CD4-positive, alpha-beta T cell (primary cell): ENCODE results near the gene LAMP2. TPM values are rescaled to one million over a fixed set of nuclear protein-coding genes. Genes with fewer than 3 reads are reported as not detected.

Experiments
- ATAC-seq: fragments of 200-7000 bp; cut with Tn5 transposase; one replicate; pipeline ENCODE4 v1.10.0; 2022; ENCODE audit warnings: mild to moderate bottlenecking; ENCODE audit not compliant: poor library complexity
- CTCF ChIA-PET: fragments of 350-600 bp; sonication (Branson Sonifier 250); formaldehyde crosslinking; loops from one replicate; lab custom pipeline; 2021; ENCODE audit warnings: antibody characterized with exemption, inconsistent platforms; lab: Charles Lee
- POLR2A ChIA-PET: fragments of 350-600 bp; sonication (Branson Sonifier 250); formaldehyde crosslinking; loops from one replicate; lab custom pipeline; 2021; ENCODE audit warnings: antibody characterized with exemption, inconsistent platforms; lab: Charles Lee
- DNase-seq, 14 experiments: peaks; one replicate each; pipeline ENCODE4 v3.0.0-alpha.2; 2013 to 2020; ENCODE audit warnings: mixed read lengths in 2 of 14
- H3K27ac ChIP-seq, 2 donors: one replicate each; pipeline versions ENCODE4 v1.5.1 to v1.7.0; 2013; ENCODE audit warnings: low read length in 2 of 2, low read depth in 1 of 2, mild to moderate bottlenecking in 1 of 2
- H3K27me3 ChIP-seq, 2 experiments: 1 replicate in 1 of 2; 2 replicates in 1 of 2; pipeline versions ENCODE4 v1.6.1 to v1.7.0; 2013; ENCODE audit warnings: low read length in 2 of 2, control low read depth in 1 of 2, mild to moderate bottlenecking in 1 of 2, moderate library complexity in 1 of 2; ENCODE audit not compliant: insufficient read depth in 2 of 2, control insufficient read depth in 1 of 2
- H3K36me3 ChIP-seq: one replicate; pipeline ENCODE4 v1.6.1; 2013; ENCODE audit warnings: low read length, control low read depth; ENCODE audit not compliant: insufficient read depth
- H3K4me1 ChIP-seq: one replicate; pipeline ENCODE4 v1.6.1; 2013; ENCODE audit warnings: low read length, control low read depth; ENCODE audit not compliant: insufficient read depth
- H3K4me3 ChIP-seq: one replicate; pipeline ENCODE4 v1.5.1; 2013; ENCODE audit warnings: mild to moderate bottlenecking, low read length, moderate library complexity
- H3K9me3 ChIP-seq, 2 experiments: 1 replicate in 1 of 2; 2 replicates in 1 of 2; pipeline versions ENCODE4 v1.6.1 to v1.7.0; 2013; ENCODE audit warnings: low read length in 2 of 2, mild to moderate bottlenecking in 2 of 2, control low read depth in 1 of 2, moderate library complexity in 1 of 2; ENCODE audit not compliant: control insufficient read depth in 1 of 2, insufficient read depth in 1 of 2
- H3K27ac Mint-ChIP-seq: one replicate; pipeline ENCODE4 v1.8.0; 2020; ENCODE audit warnings: mixed read lengths
- H3K27me3 Mint-ChIP-seq: one replicate; pipeline ENCODE4 v1.8.0; 2021; ENCODE audit warnings: mixed read lengths
- H3K36me3 Mint-ChIP-seq: one replicate; pipeline ENCODE4 v1.8.0; 2021; ENCODE audit warnings: low read depth, mixed read lengths
- H3K4me1 Mint-ChIP-seq: one replicate; pipeline ENCODE4 v1.8.0; 2021; ENCODE audit warnings: low read depth, mixed read lengths
- H3K4me3 Mint-ChIP-seq: one replicate; pipeline ENCODE4 v1.8.0; 2020; ENCODE audit warnings: mild to moderate bottlenecking, mixed read lengths
- H3K9me3 Mint-ChIP-seq: one replicate; pipeline ENCODE4 v1.8.0; 2020; ENCODE audit warnings: mixed read lengths
- intact Hi-C, 2 experiments: fragments of 100-400 bp; cut with DNase I in 1 of 2; cut with micrococcal nuclease in 1 of 2; formaldehyde crosslinking; loops; one replicate each; pipeline versions ENCODE4 v1.15.1 to v1.9.0; 2023 to 2025; cut with DNase I, micrococcal nuclease
- total RNA-seq, 174 experiments: library from RNA in 2 of 174; stranded (reverse) in 2 of 174; gene quantifications; one replicate each; pipeline ENCODE4 v1.2.3 and lab custom pipeline; 2021 to 2026
- TF ChIP-seq, protein P1 (sequence below): fragments of 200-600 bp; IDR thresholded peaks from one replicate; pipeline ENCODE4 v1.8.0; 2022; ENCODE audit warnings: antibody characterized with exemption, mild to moderate bottlenecking

Gene LAMP2
- total RNA-seq, 2 experiments from 2014 or later, result 13.4 to 15.4 TPM

DNA sequence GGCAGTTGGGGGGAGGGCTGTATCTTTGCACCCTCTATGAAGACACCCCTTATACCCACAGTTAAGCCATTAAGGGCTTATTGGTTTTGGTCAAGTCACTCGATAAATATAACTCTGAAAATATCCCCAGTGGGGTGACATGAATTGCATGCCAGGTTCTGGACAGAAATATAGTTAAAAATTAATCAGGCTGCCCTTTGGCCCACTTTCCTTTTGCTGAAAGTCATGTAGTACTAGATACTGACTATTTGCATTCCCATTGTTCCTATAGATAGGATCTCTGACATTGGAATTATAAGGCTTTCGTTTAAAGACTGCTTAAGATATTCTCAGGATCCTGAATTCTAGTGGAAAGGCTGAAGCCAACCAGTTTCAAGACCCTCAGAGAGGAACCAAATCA lies 43.5 kb upstream of the LAMP2 start:
- Histone ChIP-seq H3K36me3 (no peaks in the 10 kb centered on the region), H3K9me3 (no peaks in the 10 kb centered on the region), H3K27me3 (no peaks in the 10 kb centered on the region), H3K4me3 (no peak overlapping the region), H3K4me1 (no peaks in the 10 kb centered on the region), H3K27ac (no peak overlapping the region)
- TF ChIP-seq, protein P1, sequence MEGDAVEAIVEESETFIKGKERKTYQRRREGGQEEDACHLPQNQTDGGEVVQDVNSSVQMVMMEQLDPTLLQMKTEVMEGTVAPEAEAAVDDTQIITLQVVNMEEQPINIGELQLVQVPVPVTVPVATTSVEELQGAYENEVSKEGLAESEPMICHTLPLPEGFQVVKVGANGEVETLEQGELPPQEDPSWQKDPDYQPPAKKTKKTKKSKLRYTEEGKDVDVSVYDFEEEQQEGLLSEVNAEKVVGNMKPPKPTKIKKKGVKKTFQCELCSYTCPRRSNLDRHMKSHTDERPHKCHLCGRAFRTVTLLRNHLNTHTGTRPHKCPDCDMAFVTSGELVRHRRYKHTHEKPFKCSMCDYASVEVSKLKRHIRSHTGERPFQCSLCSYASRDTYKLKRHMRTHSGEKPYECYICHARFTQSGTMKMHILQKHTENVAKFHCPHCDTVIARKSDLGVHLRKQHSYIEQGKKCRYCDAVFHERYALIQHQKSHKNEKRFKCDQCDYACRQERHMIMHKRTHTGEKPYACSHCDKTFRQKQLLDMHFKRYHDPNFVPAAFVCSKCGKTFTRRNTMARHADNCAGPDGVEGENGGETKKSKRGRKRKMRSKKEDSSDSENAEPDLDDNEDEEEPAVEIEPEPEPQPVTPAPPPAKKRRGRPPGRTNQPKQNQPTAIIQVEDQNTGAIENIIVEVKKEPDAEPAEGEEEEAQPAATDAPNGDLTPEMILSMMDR, result no peak
- Mint-ChIP-seq H3K36me3 (no peaks in the 10 kb centered on the region), H3K4me1 (no peaks in the 10 kb centered on the region), H3K4me3 (no peak overlapping the region), H3K9me3 (no peaks in the 10 kb centered on the region), H3K27ac (no peak overlapping the region), H3K27me3 (no peaks in the 10 kb centered on the region)
- DNase-seq (no peak), ATAC-seq (no peak)
- ChIA-PET CTCF (no interaction called here), POLR2A (no interaction called here)
- intact Hi-C loops, result no loop called here

DNA sequence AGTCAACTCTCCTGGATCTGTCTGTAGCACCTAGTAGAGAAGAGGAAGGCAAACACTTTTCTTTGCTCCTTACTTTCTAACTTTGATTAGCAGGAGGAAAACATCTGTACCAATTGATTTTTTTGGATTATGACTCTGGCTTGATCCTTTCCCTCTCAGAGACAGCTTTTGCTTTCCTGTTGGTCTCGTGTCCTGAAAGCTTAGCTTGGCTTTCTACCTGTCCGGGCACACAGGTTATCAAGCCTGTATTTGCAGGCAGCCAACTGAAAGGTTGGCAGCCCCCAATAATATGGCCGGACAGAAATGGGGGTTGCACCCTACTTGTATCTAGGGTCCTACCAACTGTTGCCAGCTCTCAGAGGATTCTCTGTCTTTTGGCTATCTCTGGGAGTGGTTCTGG lies 43.1 kb upstream of the LAMP2 start:
- Mint-ChIP-seq H3K4me3 (no peak overlapping the region), H3K36me3 (no peaks in the 10 kb centered on the region), H3K4me1 (no peaks in the 10 kb centered on the region), H3K27ac (no peak overlapping the region), H3K27me3 (no peaks in the 10 kb centered on the region), H3K9me3 (no peaks in the 10 kb centered on the region)
- Histone ChIP-seq H3K27me3 (no peaks in the 10 kb centered on the region), H3K36me3 (no peaks in the 10 kb centered on the region), H3K27ac (no peak overlapping the region), H3K4me3 (no peak overlapping the region), H3K4me1 (no peaks in the 10 kb centered on the region), H3K9me3 (no peaks in the 10 kb centered on the region)
- TF ChIP-seq, protein P1, result no peak
- CTCF ChIA-PET, result no interaction called here
- ATAC-seq, result no peak
- intact Hi-C loops, result no loop called here
- POLR2A ChIA-PET, result no interaction called here
- DNase-seq, result no peak

DNA sequence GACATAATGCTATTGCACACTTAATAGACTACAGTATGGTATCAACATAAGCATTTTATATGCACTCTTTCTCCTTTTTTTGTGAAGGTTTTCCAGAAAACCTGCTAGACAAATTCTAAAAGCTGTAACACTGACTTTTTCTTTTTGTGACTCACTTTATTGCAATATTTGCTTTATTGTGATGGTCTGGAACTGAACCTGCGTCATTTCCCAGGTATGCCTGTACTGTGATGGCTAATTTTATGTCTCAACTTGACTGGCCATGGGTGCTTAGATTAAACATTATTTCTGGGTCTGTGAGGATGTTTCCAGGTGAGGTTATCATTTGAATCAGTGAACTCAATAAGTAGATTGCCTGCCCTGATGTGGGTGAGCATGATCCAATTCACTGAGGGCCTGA lies 35.5 kb upstream of the LAMP2 start:
- Mint-ChIP-seq H3K36me3 (no peaks in the 10 kb centered on the region), H3K27me3 (no peaks in the 10 kb centered on the region), H3K9me3 (no peaks in the 10 kb centered on the region), H3K4me3 (no peak overlapping the region), H3K4me1 (no peaks in the 10 kb centered on the region), H3K27ac (no peak overlapping the region)
- H3K36me3 ChIP-seq, result no peaks in the 10 kb centered on the region
- H3K27me3 ChIP-seq, result no peaks in the 10 kb centered on the region
- POLR2A ChIA-PET, result no interaction called here
- no peak overlapping the region for H3K4me3 ChIP-seq
- intact Hi-C loops, result no loop called here
- no peaks in the 10 kb centered on the region for H3K4me1 ChIP-seq
- no peaks in the 10 kb centered on the region for H3K9me3 ChIP-seq
- ATAC-seq (no peak), DNase-seq (no peak)
- TF ChIP-seq, protein P1, result no peak
- CTCF ChIA-PET, result no interaction called here
- no peak overlapping the region for H3K27ac ChIP-seq
